Stimulated activated naive CD4-positive, alpha-beta T cell (primary cell): Measurements from ENCODE around the gene ZBTB32.

Source experiments
- DNase-seq, 6 experiments: peaks; one replicate each; lab custom pipeline; 2025; lab: John Stamatoyannopoulos, UW

The ZBTB32 gene

GRCh38 chr19:35695895-35696422 is 8.4 kb upstream of the ZBTB32 start:
- no peak for DNase-seq

- no peak for DNase-seq
These were observed 7.5 kb upstream of the ZBTB32 start for GRCh38 chr19:35696835-35697234.

- peak; percentile 85 to 95 (median 89) for DNase-seq
These were observed 1.9 kb upstream of the ZBTB32 start for GRCh38 chr19:35702223-35703012.

GRCh38 chr19:35703343-35703742 is 1.0 kb upstream of the ZBTB32 start:
- DNase-seq, result no peak

- no peak for DNase-seq
These were observed 4.0 kb downstream of the ZBTB32 start for GRCh38 chr19:35708391-35708790.

- no peak for DNase-seq
These were observed 6.7 kb downstream of the ZBTB32 start for GRCh38 chr19:35710784-35711723.

GRCh38 chr19:35712567-35713505 is 8.5 kb downstream of the ZBTB32 start:
- peak in 3 of 6 experiments; percentile 11 to 49 (median 14) for DNase-seq

GRCh38 chr19:35713506-35713850 is 9.1 kb downstream of the ZBTB32 start:
- peak in 1 of 6 experiments; percentile 52 for DNase-seq

GRCh38 chr19:35713904-35714495 is 9.6 kb downstream of the ZBTB32 start:
- DNase-seq, result no peak

GRCh38 chr19:35714601-35715354 is 10.4 kb downstream of the ZBTB32 start:
- no peak for DNase-seq

GRCh38 chr19:35715355-35715809 is 11.0 kb downstream of the ZBTB32 start:
- DNase-seq, result no peak

GRCh38 chr19:35715981-35716800 is 11.8 kb downstream of the ZBTB32 start:
- peak in 2 of 6 experiments; percentile 27 to 29 for DNase-seq

- DNase-seq, result peak; percentile 89 to 98 (median 96)
These were observed 12.7 kb downstream of the ZBTB32 start for GRCh38 chr19:35716801-35717664.

- no peak for DNase-seq
These were observed 13.4 kb downstream of the ZBTB32 start, which contains the start of gene KMT2B for GRCh38 chr19:35717665-35718344. KMT2B (plus strand) TSS chr19:35718003; CDS start chr19:35718019, 16 bp downstream.

- peak in 5 of 6 experiments; percentile 19 to 62 (median 45) for DNase-seq
These were observed 14.1 kb downstream of the ZBTB32 start for GRCh38 chr19:35718345-35719041.

- no peak for DNase-seq
These were observed 15.2 kb downstream of the ZBTB32 start for GRCh38 chr19:35719402-35720162.
